Astrocyte of the spinal cord (primary cell): ENCODE results near the gene RPL22.
A peak's percentile ranks its signal among the peaks of the same experiment; 100 is the strongest.

Experiments used
- DNase-seq: peaks from one replicate; pipeline ENCODE4 v3.0.0; 2011; ENCODE audit warnings: low read depth, low spot score
- H3K4me3 ChIP-seq: 2 replicates; pipeline ENCODE4 v1.5.1; 2011; ENCODE audit warnings: low read depth, mild to moderate bottlenecking, low read length, moderate library complexity
- CTCF ChIP-seq: IDR thresholded peaks from 2 replicates; pipeline ENCODE4 v1.5.1; 2012; ENCODE audit warnings: low read depth, mild to moderate bottlenecking, low read length, inconsistent platforms
- in situ Hi-C: cut with HindIII; loops from 2 replicates; pipeline ENCODE4 v1.10.0; 2017; ENCODE audit warnings: low sequenced_read_pairs

RPL22 gene

GRCh38 chr1:6200188-6200809 is 904 bp upstream of the RPL22 start:
- in situ Hi-C loops = no loop called here
- H3K4me3 ChIP-seq = peak overlapping the region; percentile 99
- no peak for TF ChIP-seq CTCF
- no peak for DNase-seq

DNA sequence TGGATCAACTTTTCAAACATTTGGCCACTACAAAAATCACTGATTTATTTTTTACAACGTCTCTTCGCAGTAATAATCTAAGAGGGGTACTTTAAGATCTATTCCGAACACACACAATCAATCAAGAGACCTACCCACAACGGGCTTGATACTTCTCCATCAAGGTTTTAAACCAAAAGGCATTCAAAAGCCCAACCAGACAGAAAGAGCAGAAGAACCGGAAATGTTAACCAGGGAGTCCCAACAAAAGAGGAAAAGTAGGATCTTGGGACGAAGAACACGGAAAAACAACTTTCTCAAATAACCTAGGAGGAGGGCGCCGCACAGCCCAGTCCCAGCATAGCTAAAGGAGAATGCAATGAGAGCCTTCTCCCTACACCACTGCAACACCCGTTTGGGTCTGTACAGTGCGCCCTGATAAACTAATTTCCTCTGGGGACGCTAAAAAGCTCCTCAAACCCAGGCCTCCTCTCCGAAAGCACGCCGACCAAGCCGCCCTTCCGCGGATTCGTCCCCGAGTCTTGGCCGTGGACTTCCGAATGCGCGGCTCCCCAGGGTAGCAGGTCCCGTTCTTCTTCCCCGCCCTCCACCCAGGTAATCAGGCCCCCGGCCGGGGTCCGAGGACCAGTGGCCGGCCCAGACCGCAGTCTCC is 623 bp downstream of the RPL22 start:
- no peak for DNase-seq
- TF ChIP-seq CTCF = no peak
- peak overlapping the region; percentile 99 for H3K4me3 ChIP-seq
- in situ Hi-C loops = no loop called here

- in situ Hi-C loops = no loop called here
- no peak for TF ChIP-seq CTCF
- peak overlapping the region; percentile 99 for H3K4me3 ChIP-seq
- no peak for DNase-seq
Measured at GRCh38 chr1:6197746-6198427, 1.5 kb downstream of the RPL22 start.

- DNase-seq = no peak
- TF ChIP-seq CTCF = no peak
- in situ Hi-C loops = no loop called here
- no peak overlapping the region for H3K4me3 ChIP-seq
Measured at GRCh38 chr1:6191968-6192367, 7.4 kb downstream of the RPL22 start.

DNA sequence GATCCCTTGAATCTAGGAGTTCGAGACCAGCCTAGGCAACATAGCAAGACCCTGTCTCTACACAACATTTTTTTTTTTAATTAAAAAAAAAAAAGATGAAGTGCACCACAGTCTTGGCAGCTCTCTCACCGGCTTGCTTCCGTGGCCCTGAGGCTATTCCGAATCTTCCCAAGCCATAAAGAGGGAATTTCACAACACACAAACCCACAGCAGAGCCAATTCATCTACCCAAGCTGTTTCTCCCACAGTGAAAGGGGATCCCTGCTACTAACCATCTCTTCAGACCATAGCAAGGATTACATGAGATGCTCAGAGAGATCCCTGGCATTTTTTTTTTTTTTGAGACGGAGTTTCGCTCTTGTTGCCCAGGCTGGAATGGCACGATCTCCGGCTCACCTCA is 10.9 kb downstream of the RPL22 start:
- no peak for DNase-seq
- H3K4me3 ChIP-seq = no peak overlapping the region
- TF ChIP-seq CTCF = no peak
- in situ Hi-C loops = no loop called here

DNA sequence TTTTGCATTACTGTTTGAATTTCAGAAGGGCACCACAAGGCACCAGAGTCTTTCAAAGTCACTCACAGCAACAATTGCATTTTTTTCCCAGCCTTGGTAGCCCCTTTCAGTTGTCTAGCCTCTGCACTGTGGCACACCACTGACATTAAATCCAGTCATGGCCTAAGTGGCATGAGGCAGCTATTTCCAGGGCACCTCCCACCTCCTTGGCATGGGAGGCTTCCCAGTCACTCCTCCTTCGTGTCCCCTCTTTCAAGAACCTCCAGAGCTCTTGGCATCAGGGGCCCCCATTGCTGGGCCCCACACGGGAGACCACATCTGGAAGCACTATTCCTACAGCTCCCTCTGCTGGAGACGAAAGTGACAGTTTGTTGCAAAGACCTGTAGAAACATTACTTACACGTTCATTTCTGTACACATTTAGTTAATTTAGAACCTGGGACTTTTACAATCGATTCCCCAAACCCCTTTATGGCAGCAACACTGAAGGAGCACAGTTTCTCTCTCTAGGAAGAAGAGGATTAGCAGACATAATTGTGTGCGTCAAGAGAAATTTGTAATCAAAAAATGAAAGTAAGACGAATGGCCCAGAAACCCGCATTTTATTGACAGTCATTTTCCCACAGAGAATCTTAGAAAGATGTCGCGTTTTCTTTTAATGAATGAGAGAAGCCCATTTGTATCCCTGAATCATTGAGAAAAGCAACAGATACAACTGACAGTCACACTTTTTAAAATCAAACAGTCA is 13.6 kb downstream of the RPL22 start:
- peak; percentile 32 for DNase-seq

More for the DNA sequence above, 13.6 kb downstream of the RPL22 start:
- in situ Hi-C loops = no loop called here
- TF ChIP-seq CTCF = peak; percentile 64
- no peak overlapping the region for H3K4me3 ChIP-seq
